Activated CD4-positive, alpha-beta T cell treated with anti-CD3 and anti-CD28 coated beads, Interleukin-2, amount 50 U/mL, for 24 hours (primary cell): ENCODE results near the gene NEUROD2.
"Not testable (repeated sequence)": the region's sequence is repeated elsewhere in the genome, so short reads cannot be mapped to it uniquely, and the experiment has no call there.

ENCODE experiments used
- DNase-seq, 2 donors: peaks; one replicate each; pipeline ENCODE4 v3.0.0-alpha.2; 2020; ENCODE audit warnings: low read depth in 1 of 2, low spot score in 1 of 2

NEUROD2 gene

DNA sequence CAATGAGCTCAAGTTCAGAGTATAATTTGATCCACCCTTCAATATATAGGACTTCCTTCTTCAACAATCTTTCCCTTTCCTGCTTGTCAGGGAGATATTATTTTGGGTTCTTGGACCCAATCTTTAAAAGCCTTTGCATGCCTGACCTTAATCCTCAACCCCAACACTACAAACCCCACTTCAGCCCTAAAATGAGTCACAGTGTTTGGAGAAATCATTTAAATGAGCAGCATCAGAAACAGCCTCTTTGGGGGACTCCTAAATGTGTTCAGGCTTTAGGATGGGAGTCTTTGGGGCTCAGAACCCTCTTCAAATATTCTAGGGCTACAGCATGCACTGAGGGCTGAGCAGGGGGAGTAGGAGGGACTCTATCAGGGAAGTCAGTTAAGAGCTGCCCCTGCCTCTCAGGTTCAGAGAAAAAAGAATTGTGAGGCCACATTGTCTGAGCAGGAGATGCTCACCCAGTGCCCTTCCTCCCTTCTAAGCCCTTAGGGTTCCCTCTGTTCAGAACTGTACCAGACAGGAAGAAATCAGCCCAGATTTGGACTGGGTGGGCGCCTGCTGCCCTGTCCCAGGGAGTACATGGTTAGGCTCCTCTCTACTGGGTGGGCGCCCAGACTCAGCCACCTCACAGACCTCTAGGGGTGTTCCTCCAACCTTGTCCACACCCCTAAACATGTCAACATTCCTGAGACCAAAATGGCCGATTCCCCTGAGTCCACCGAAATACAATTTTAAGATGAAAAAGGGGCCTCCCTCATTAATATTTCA is 5.0 kb downstream of the NEUROD2 start:
- no peak for DNase-seq

DNA sequence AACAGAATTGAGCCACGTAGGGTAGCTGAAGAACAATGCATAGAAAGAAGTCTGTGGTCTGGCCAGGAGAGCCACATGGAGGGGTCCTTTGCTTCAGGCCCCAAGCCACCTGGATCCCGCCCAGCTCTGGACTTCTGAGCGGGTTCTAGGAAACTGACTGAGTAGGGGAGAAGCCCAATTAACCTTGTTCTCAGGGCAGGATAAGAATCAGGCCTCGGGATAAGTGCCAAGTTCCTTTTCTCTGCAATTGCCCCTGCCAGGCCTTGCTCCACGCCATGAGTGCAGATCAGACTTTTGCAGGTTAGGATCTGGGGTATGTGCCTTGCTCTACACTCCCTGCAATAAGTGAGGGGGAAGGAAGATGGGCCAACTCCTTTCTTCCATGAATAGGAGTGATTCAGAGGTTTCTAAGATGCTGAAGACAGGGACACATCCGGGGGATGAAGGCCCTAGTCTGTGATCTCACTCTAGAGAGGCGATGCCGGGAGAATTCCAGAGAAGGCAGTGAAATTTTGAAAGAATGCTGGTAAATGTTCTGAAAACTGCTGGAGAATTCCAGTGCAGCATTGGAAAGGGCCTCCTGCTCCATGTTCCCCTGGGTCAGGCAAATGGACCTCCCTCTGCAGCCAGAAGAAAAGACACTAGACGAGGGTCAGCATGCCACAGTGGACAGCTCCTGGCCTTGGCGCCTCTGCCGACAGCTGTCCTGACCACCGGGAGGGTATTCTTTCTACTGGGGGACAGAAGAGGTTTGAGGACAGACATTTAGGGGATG is 5.8 kb downstream of the NEUROD2 start:
- no peak for DNase-seq

DNA sequence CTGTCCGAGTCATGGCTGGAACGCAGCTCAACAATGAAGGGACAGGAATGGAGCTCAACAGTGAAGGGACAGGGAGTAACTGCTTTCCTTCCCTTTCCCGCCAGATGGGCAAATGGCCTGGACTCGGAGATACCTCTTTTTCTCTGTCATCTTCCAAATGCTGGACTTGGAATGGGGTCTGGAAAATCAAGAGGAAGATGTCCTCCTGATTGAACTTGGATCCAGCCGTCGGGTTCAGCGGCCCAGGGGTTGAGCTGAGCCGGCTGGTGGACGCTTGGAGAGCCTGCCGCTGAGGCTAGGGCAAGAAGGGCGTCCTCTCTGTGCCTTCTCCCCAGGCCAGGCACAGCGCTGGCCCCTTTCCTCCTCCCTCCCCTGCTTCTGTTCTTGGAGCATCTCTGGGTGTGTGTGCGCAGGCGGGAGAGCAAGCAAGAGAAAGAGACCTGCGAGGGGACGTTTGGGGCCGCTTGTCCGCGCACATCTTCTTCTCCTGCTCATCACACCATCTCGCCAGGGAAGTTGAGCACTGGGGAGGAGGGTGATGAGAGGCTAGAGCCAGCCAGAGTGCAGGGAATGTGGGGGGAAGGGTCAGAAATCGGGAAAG is 6.6 kb downstream of the NEUROD2 start:
- DNase-seq, result no peak

DNA sequence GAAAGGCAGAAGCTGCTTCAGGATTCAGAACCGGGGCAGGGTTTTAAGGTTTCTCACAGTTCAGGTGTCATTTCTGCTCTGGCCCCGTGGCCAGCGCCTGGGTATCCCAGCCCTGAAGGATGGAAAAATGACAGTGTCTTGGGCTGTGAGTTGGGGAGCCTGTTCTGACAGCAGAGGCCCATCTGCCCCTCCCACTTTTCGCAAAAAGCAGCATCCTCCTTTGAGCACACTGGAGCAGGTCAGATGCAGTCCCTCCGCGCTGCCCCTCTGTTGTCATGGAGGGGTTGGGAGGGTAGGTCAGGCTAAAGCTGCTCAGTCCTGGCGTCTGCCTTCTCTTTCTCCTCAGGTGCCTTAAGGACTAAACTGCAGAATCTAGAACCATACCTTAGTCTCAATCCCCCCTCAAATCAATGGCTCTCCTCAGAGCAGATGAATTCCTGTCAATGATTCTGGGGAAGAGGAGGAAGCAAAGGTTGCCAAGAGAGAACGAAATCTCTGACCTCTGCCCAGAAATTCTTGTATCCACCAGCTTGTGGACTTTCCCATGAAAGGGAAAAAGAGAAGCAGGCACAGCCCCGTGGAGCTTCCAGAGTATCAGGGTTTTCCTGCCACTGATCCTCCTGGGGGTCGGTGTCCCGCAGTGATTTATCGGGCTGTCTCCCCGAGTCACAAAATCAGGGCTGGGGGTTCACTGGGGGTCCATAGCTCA is 7.3 kb downstream of the NEUROD2 start:
- DNase-seq, result no peak

GRCh38 chr17:39599665-39600231 is 8.0 kb downstream of the NEUROD2 start:
- DNase-seq, result no peak

GRCh38 chr17:39599004-39599664 is 8.6 kb downstream of the NEUROD2 start:
- DNase-seq, result no peak

- no peak for DNase-seq
These were observed 9.1 kb downstream of the NEUROD2 start for GRCh38 chr17:39598630-39599003.

DNA sequence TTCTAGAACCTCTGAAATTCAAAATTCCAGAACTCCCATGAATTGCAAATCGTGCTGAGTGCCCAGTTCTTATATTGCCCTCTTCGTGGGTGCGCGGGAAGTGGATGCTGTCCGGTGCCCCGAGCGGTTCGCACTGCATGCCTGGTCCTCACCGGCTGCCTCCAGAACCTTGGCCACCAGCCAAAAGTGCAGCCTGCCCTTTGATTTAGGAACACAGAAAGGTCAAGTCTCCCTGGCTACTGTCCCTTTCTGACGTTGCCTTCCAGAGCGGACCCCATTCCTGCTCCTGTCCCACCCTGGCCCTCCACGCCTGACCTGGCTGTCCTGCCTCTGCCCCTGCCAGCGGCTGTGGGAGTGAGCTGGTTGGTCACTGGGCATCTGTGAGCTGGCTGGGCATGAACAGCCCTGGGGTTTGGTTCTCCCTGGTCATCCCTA is 9.7 kb downstream of the NEUROD2 start:
- DNase-seq, result no peak

DNA sequence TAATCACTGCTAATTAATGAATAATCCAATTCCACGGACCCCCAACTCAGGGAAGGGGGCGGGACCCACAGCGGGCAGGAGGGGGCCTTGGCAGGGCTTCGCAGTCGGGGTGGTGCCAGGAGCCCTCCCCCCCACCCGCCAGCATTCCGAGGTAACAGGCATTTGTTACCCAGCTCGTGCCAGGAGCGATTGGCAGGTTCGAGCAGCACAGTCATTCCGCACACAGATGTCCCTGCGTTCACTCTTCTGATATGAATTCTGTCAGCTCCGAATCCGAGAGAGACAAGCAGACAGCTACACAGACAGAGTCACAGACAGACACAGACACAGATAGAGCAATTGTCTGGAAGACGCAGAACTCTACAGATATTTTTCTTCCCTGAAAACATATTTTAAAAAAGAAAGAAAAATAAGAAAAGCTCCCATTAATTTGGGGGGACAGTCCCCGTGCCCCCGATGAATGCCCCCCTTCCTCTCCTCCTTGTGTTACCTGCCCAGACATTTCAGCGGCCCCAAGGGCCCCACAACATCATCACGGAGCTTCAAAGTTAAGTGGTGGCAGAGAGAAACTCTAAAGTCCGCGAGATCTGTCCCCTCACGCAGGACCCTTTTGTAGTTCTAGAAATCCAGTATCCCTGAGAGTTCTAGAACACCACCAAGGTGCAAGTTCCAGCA is 10.2 kb downstream of the NEUROD2 start:
- DNase-seq, result no peak

DNA sequence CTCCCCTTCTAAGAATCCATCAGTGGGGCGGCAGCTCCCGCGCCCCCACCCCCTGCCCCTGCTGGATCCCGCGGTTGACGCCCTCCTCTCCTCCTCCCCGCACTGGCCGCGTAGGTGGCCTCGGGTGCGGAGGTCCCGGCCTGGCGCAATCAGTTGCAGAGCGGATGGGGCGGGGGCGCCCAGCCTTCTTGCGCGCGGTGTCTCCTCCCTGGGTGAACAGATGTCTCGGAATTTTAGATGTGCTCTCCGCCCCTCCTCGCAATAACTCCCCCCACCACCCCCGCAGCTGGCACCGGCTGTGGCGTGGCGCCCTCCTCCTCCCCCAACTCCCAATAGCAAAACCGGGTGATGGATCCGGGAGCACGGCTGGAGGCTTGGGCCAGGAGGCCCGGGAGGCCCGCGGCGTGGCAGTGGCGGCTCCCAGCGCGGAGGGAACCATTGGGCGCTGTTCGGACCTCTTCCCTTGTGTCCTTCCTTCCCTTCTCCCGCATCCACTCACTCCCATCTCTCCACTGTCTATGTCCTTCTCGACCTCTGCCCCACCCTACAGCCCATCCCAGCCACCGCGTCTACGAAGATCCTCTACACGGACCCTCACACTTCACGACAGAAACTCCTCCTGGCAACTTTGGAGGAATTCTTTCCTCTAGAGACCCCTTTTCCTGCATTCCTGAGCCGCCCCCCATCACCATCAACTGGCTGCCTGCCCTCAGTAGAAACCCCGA is 11.0 kb downstream of the NEUROD2 start:
- DNase-seq, result no peak

DNA sequence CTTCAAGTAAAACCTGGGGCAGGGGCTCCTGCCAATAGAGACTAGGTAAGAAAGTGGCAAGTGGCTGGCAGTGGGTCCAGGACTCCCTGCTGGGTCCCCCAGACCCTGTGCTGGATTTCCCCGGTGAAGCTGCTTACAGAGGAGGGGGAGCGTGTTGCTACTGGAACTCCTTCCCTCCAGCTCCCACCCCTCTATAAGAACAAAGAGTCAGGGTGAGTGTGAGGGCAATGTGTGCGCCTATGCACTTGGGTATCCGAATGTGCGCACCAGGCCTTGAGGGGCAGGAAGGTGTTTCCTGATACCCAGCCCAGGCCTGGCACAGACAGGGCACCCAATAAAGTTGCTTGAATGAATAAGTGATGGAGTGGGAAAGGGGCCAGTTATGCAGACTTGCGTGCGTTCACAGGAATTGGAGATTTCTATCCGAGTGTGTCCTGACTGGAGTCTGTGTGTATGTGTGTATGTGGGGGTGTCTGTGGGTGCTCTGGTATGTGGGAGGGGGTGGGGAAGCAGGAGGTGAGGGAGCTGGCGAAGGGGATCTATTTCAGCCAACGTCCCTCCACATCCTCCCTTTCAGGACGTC is 11.7 kb downstream of the NEUROD2 start:
- no peak for DNase-seq

GRCh38 chr17:39595294-39595693 is 12.4 kb downstream of the NEUROD2 start:
- no peak for DNase-seq

DNA sequence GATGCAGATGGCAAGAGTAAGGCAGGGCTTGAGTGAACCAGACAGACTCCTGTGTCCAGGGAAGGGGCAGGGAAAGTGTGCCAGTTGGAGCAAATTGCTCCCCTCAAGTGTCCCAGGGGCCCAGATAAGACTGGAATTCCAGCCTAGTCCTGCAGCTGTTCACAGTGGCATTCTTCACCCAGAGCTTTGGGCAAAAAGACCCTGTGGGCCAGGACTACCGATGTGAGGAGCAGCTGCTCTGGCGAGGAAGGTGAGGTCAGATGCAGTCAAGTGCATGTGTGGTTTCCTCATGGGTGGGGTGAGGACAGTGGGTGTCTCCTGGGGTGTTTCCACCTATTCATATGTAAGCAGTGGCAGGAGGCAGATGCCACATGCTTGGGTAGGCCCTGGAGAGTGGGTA is 14.3 kb downstream of the NEUROD2 start:
- no peak for DNase-seq

- DNase-seq, result no peak
These were observed 15.5 kb downstream of the NEUROD2 start for GRCh38 chr17:39591958-39592954.

- DNase-seq, result not testable (repeated sequence)
These were observed 17.5 kb downstream of the NEUROD2 start for GRCh38 chr17:39590180-39590579.

DNA sequence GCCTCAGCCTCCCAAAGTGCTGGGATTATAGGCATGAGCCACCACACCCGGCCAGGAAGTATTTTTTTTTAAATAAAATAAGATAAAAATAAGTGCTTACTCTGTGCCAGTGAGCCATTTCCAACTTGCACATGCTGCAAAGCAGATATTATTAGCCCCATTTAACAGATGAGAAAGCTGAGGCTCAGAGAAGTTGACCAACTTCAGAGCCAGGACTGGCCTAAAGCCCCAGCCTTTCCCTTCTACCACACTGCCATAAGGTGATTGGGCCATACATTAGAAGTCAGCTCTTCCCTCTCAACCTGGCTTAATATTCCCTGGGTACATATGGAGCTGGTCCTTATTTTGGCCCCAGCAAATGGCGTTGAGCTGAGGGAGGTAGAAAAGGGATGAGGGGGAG is 25.1 kb downstream of the NEUROD2 start:
- no peak for DNase-seq

DNA sequence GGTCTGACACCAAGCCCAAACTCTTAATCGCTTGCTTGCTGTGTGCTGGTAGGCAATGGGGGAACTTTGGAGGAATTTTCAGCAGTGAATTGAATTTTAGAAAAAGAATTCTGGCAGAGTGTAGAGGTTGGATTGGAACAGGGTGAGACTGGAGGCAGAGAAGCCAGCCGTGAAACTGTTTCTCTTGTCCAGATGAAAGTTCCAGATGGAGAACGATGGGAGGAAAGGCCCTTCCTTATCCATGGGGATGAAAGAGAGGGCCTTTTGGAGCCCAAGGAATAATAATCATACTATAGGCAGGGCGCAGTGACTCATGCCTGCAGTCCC is 26.0 kb downstream of the NEUROD2 start:
- no peak for DNase-seq
